HepG2 (cell line): ENCODE results near the gene PREP. TPM values are rescaled to one million over a fixed set of nuclear protein-coding genes. Genes with fewer than 3 reads are reported as not detected.

Source experiments
- ATAC-seq: fragments of 200-7000 bp; cut with Tn5 transposase; 3 replicates; pipeline ENCODE4 v1.9.1; 2020; ENCODE audit warnings: mild to moderate bottlenecking, moderate library complexity
- BruUV-seq: library from RNA; stranded (reverse); fragments of 400-500 nt; replicated peaks from 2 replicates; lab custom pipeline; 2021; lab: Mats Ljungman, UMichigan
- CTCF ChIA-PET: fragments of 300-600 bp; formaldehyde crosslinking; extraction: SDS; loops from one replicate; lab custom pipeline; 2021; ENCODE audit warnings: low total read pairs, inconsistent platforms, low intra/inter-chr PET ratio; lab: Yijun Ruan, JAX
- POLR2A ChIA-PET: fragments of 350-600 bp; sonication (Branson Sonifier 250); formaldehyde crosslinking; loops from one replicate; lab custom pipeline; 2020; ENCODE audit warnings: antibody characterized with exemption, inconsistent platforms; lab: Yijun Ruan, JAX
- DNase-seq: peaks from one replicate; pipeline ENCODE4 v3.0.0-alpha.2; 2015; ENCODE audit warnings: low spot score
- FAIRE-seq: peaks from 3 replicates; lab custom pipeline; 2011; peaks lifted over from hg19 to GRCh38; lab: Jason Lieb, UNC
- H2AFZ ChIP-seq: one replicate; pipeline ENCODE4 v1.6.1; 2011; ENCODE audit warnings: low read length, inconsistent platforms
- H3K27ac ChIP-seq: fragments of 300-600 bp; 3 replicates; pipeline ENCODE4 v1.8.0; 2011; ENCODE audit warnings: mixed run types, mild to moderate bottlenecking, mixed read lengths, low read length, inconsistent platforms; ENCODE audit not compliant: insufficient read depth; ENCODE audit errors: extremely low read length
- H3K27me3 ChIP-seq, 2 experiments: fragments of 200-600 bp in 1 of 2; 2 replicates in 1 of 2; 3 replicates in 1 of 2; pipeline versions ENCODE4 v1.6.0 to v1.8.0; 2011; ENCODE audit warnings: low read length in 2 of 2, mild to moderate bottlenecking in 2 of 2, moderate library complexity in 2 of 2, inconsistent platforms in 1 of 2; ENCODE audit not compliant: insufficient read depth in 2 of 2, control insufficient read depth in 1 of 2
- H3K36me3 ChIP-seq, 2 experiments: fragments of 200-600 bp in 1 of 2; replicated peaks in 1 of 2; 2 replicates in 1 of 2; 3 replicates in 1 of 2; pipeline versions ENCODE4 v1.5.1 to v1.8.0; 2011; ENCODE audit warnings: low read length in 2 of 2, inconsistent platforms in 1 of 2; ENCODE audit not compliant: insufficient read depth in 2 of 2, control insufficient read depth in 1 of 2
- H3K4me1 ChIP-seq: 2 replicates; pipeline ENCODE4 v1.5.1; 2012; ENCODE audit warnings: low read length, inconsistent platforms; ENCODE audit not compliant: insufficient read depth
- H3K4me2 ChIP-seq: 2 replicates; pipeline ENCODE4 v1.6.0; 2011; ENCODE audit warnings: low read depth, low read length, inconsistent platforms
- H3K4me3 ChIP-seq, 3 experiments: fragments of 200-600 bp in 1 of 3; sonication (generic), shearing (Covaris generic) in 1 of 3; replicated peaks in 1 of 3; 2 replicates each; pipeline ENCODE4 v1.5.1; 2011 to 2016; ENCODE audit warnings: low read length in 3 of 3, inconsistent platforms in 2 of 3, low read depth in 2 of 3, mild to moderate bottlenecking in 2 of 3, control low read depth in 1 of 3, mixed read lengths in 1 of 3; ENCODE audit not compliant: insufficient read depth in 1 of 3
- H3K79me2 ChIP-seq: one replicate; pipeline ENCODE4 v1.6.1; 2011; ENCODE audit warnings: low read length, inconsistent platforms; ENCODE audit not compliant: insufficient read depth
- H3K9ac ChIP-seq: 2 replicates; pipeline ENCODE4 v1.6.0; 2011; ENCODE audit warnings: mild to moderate bottlenecking, low read depth, low read length, inconsistent platforms; ENCODE audit not compliant: insufficient read depth
- H3K9me3 ChIP-seq: 2 replicates; pipeline ENCODE4 v1.5.1; 2012; ENCODE audit warnings: mild to moderate bottlenecking, low read length
- H4K20me1 ChIP-seq: 2 replicates; pipeline ENCODE4 v1.6.0; 2011; ENCODE audit warnings: inconsistent platforms, mild to moderate bottlenecking, low read length, moderate library complexity; ENCODE audit not compliant: insufficient read depth
- HOXA9 ChIP-seq: sonication (generic); formaldehyde crosslinking; IDR thresholded peaks from 2 replicates; pipeline ENCODE4 v1.8.1; 2022; ENCODE audit warnings: missing genetic modification reagents, mild to moderate bottlenecking, moderate library complexity, borderline replicate concordance
- RBAK ChIP-seq: sonication (generic); formaldehyde crosslinking; IDR thresholded peaks from 2 replicates; pipeline ENCODE4 v1.5.1; 2020; ENCODE audit warnings: mild to moderate bottlenecking, missing genetic modification reagents
- SIX1 ChIP-seq: sonication (generic); formaldehyde crosslinking; IDR thresholded peaks from 2 replicates; pipeline ENCODE4 v1.4.0; 2020; ENCODE audit warnings: missing genetic modification reagents, borderline replicate concordance
- ZNF431 ChIP-seq: sonication (generic); formaldehyde crosslinking; IDR thresholded peaks from 2 replicates; pipeline ENCODE4 v1.9.0; 2022; ENCODE audit warnings: missing genetic modification reagents, low read depth, mild to moderate bottlenecking, borderline replicate concordance
- ZNF510 ChIP-seq: sonication (generic); formaldehyde crosslinking; IDR thresholded peaks from 2 replicates; pipeline ENCODE4 v1.4.0; 2020; ENCODE audit warnings: low read depth, mild to moderate bottlenecking, missing genetic modification reagents
- WGBS: methylation state at CpG from one replicate; pipeline ENCODE4 v1.1.6; 2017; ENCODE audit warnings: low lambda C conversion rate; 5-methylcytosine and 5-hydroxymethylcytosine counted together
- in situ Hi-C: cut with HindIII; loops from 2 replicates; pipeline ENCODE4 v1.10.0; 2017; ENCODE audit warnings: low pct_unique_long_range_greater_than_20kb; ENCODE audit not compliant: extremely low pct_ligation_motif_present
- intact Hi-C: fragments of 100-400 bp; cut with micrococcal nuclease; formaldehyde crosslinking; loops from one replicate; pipeline ENCODE4 v1.10.0; 2022; ENCODE audit not compliant: unreplicated experiment
- polyA plus RNA-seq, 8 experiments: library from polyadenylated mRNA; depleted of rRNA in 3 of 8; stranded (reverse) in 7 of 8; unstranded in 1 of 8; fragments of >200 nt; fragmentation: Illumina TruSeq in 4 of 8; extraction: Trizol in 4 of 8; gene quantifications; 2 replicates each; pipeline versions ENCODE4 v1.2.1 to v1.2.3, GENCODE V29; 2011 to 2016; ENCODE audit warnings: low read depth in 4 of 8, missing spikeins in 1 of 8, mixed read lengths in 1 of 8; ENCODE audit not compliant: insufficient read depth in 1 of 8
- total RNA-seq, 5 experiments: library from RNA; depleted of rRNA; stranded (reverse); fragments of >200 nt; fragmentation: Illumina TruSeq; extraction: Trizol; gene quantifications; 2 replicates each; pipeline ENCODE4 v1.2.3, GENCODE V29; 2016; ENCODE audit warnings: low read depth in 1 of 5
- TF ChIP-seq, protein P1 (sequence below): sonication (generic); formaldehyde crosslinking; IDR thresholded peaks from 2 replicates; pipeline ENCODE4 v1.4.0; 2020; ENCODE audit warnings: missing genetic modification reagents, borderline replicate concordance
- TF ChIP-seq, protein P2 (sequence below): fragments of 450-650 bp; IDR thresholded peaks from 2 replicates; pipeline ENCODE4 v1.6.1; 2017; ENCODE audit warnings: mild to moderate bottlenecking
- TF ChIP-seq, protein P3 (sequence below): sonication (generic); formaldehyde crosslinking; conservative IDR thresholded peaks from 2 replicates; pipeline ENCODE4 v1.8.1; 2023; ENCODE audit warnings: missing genetic modification reagents
- TF ChIP-seq, protein P4 (sequence below): sonication (generic); formaldehyde crosslinking; IDR thresholded peaks from 2 replicates; pipeline ENCODE4 v1.5.1; 2020; ENCODE audit warnings: mild to moderate bottlenecking, moderate library complexity, missing genetic modification reagents

PREP gene
- total and polyA plus RNA-seq, 2 of the 13 experiments (the other 11 are each of a cell fraction or from before 2014, with no cell fraction given): 12.6 to 15.9 TPM

DNA sequence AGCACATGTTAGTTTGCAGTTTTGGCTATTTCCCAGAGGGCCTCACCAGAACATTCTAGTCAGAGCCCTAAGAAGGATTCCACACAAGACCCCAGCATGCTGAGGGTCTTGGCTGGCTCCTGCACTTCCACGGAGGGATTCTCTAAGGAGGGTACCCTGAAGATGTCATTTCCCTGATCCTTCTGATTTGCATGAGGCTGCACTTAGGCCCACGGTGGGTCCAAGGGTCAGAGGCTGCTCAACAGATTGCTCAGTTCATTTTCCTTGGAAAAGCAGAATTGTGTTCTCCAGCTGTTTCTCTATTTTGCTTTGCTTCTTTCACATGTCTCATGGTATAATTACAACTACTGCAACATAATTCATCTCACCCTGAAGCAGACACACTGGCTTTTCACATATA lies 22.2 kb downstream of the PREP start:
- no peak overlapping the region for H2AFZ ChIP-seq
- no peak for FAIRE-seq
- DNase-seq: no peak
- no peaks in the 10 kb centered on the region for H3K9me3 ChIP-seq
- intact Hi-C loops (no loop called here), in situ Hi-C loops (no loop called here)
- no peak overlapping the region for H3K27ac ChIP-seq
- no peak overlapping the region for H3K4me3 ChIP-seq
- peaks cover 51% of the 10 kb centered on the region for H3K4me1 ChIP-seq
- BruUV-seq: no TSS peak
- H3K79me2 ChIP-seq: no peaks in the 10 kb centered on the region
- H3K36me3 ChIP-seq: peaks cover 5 to 33% of the 10 kb centered on the region in 2 experiments; a peak in 4 of 5 replicates
- CTCF ChIA-PET: no interaction called here
- no peaks in the 10 kb centered on the region for H3K27me3 ChIP-seq
- no peak overlapping the region for H3K9ac ChIP-seq
- WGBS: 65% methylated on average over 2 of the region's 2 CpGs
- POLR2A ChIA-PET: no interaction called here
- H4K20me1 ChIP-seq: no peaks in the 10 kb centered on the region
- ATAC-seq: no peak
- no peak overlapping the region for H3K4me2 ChIP-seq
- TF ChIP-seq ZNF510 (CRISPR knock-in tag) (no peak), ZNF431 (CRISPR knock-in tag) (no peak), SIX1 (CRISPR knock-in tag) (no peak), HOXA9 (no peak), RBAK (CRISPR knock-in tag) (no peak)
- TF ChIP-seq, protein P1, sequence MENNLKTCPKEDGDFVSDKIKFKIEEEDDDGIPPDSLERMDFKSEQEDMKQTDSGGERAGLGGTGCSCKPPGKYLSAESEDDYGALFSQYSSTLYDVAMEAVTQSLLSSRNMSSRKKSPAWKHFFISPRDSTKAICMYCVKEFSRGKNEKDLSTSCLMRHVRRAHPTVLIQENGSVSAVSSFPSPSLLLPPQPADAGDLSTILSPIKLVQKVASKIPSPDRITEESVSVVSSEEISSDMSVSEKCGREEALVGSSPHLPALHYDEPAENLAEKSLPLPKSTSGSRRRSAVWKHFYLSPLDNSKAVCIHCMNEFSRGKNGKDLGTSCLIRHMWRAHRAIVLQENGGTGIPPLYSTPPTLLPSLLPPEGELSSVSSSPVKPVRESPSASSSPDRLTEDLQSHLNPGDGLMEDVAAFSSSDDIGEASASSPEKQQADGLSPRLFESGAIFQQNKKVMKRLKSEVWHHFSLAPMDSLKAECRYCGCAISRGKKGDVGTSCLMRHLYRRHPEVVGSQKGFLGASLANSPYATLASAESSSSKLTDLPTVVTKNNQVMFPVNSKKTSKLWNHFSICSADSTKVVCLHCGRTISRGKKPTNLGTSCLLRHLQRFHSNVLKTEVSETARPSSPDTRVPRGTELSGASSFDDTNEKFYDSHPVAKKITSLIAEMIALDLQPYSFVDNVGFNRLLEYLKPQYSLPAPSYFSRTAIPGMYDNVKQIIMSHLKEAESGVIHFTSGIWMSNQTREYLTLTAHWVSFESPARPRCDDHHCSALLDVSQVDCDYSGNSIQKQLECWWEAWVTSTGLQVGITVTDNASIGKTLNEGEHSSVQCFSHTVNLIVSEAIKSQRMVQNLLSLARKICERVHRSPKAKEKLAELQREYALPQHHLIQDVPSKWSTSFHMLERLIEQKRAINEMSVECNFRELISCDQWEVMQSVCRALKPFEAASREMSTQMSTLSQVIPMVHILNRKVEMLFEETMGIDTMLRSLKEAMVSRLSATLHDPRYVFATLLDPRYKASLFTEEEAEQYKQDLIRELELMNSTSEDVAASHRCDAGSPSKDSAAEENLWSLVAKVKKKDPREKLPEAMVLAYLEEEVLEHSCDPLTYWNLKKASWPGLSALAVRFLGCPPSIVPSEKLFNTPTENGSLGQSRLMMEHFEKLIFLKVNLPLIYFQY (CRISPR knock-in tag): no peak
- TF ChIP-seq, protein P2, sequence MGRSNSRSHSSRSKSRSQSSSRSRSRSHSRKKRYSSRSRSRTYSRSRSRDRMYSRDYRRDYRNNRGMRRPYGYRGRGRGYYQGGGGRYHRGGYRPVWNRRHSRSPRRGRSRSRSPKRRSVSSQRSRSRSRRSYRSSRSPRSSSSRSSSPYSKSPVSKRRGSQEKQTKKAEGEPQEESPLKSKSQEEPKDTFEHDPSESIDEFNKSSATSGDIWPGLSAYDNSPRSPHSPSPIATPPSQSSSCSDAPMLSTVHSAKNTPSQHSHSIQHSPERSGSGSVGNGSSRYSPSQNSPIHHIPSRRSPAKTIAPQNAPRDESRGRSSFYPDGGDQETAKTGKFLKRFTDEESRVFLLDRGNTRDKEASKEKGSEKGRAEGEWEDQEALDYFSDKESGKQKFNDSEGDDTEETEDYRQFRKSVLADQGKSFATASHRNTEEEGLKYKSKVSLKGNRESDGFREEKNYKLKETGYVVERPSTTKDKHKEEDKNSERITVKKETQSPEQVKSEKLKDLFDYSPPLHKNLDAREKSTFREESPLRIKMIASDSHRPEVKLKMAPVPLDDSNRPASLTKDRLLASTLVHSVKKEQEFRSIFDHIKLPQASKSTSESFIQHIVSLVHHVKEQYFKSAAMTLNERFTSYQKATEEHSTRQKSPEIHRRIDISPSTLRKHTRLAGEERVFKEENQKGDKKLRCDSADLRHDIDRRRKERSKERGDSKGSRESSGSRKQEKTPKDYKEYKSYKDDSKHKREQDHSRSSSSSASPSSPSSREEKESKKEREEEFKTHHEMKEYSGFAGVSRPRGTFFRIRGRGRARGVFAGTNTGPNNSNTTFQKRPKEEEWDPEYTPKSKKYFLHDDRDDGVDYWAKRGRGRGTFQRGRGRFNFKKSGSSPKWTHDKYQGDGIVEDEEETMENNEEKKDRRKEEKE: no peak
- TF ChIP-seq, protein P3, sequence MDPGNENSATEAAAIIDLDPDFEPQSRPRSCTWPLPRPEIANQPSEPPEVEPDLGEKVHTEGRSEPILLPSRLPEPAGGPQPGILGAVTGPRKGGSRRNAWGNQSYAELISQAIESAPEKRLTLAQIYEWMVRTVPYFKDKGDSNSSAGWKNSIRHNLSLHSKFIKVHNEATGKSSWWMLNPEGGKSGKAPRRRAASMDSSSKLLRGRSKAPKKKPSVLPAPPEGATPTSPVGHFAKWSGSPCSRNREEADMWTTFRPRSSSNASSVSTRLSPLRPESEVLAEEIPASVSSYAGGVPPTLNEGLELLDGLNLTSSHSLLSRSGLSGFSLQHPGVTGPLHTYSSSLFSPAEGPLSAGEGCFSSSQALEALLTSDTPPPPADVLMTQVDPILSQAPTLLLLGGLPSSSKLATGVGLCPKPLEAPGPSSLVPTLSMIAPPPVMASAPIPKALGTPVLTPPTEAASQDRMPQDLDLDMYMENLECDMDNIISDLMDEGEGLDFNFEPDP (CRISPR knock-in tag): no peak
- TF ChIP-seq, protein P4, sequence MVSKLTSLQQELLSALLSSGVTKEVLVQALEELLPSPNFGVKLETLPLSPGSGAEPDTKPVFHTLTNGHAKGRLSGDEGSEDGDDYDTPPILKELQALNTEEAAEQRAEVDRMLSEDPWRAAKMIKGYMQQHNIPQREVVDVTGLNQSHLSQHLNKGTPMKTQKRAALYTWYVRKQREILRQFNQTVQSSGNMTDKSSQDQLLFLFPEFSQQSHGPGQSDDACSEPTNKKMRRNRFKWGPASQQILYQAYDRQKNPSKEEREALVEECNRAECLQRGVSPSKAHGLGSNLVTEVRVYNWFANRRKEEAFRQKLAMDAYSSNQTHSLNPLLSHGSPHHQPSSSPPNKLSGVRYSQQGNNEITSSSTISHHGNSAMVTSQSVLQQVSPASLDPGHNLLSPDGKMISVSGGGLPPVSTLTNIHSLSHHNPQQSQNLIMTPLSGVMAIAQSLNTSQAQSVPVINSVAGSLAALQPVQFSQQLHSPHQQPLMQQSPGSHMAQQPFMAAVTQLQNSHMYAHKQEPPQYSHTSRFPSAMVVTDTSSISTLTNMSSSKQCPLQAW (CRISPR knock-in tag): no peak
